ENCODE data around the gene SOCS7.

The SOCS7 gene

GRCh38 chr17:38421871-38422827 is 70.5 kb downstream of the SOCS7 start:
- ATAC-seq (replicated peaks; ENCODE audit: extremely low read depth, poor library complexity, severe bottlenecking) = no peak
- Mint-ChIP-seq H3K27me3 (peaks cover 86% of the 10 kb centered on the region), H3K9me3 (no peaks in the 10 kb centered on the region), H3K36me3 (ENCODE audit: insufficient read depth) (peaks cover 1% of the 10 kb centered on the region), H3K27ac (ENCODE audit: low read depth) (no peak overlapping the region), H3K4me3 (no peak overlapping the region), H3K4me1 (peaks cover 6% of the 10 kb centered on the region)
- no peak for DNase-seq (ENCODE audit: low spot score in 2 of 2)

GRCh38 chr17:38424297-38424972 is 72.8 kb downstream of the SOCS7 start:
- Mint-ChIP-seq H3K36me3 (ENCODE audit: insufficient read depth) (peaks cover 1% of the 10 kb centered on the region), H3K27ac (ENCODE audit: low read depth) (no peak overlapping the region), H3K4me3 (no peak overlapping the region), H3K9me3 (no peaks in the 10 kb centered on the region), H3K27me3 (peaks cover 63% of the 10 kb centered on the region), H3K4me1 (peaks cover 7% of the 10 kb centered on the region)
- DNase-seq (ENCODE audit: low spot score in 2 of 2) = no peak
- ATAC-seq (replicated peaks; ENCODE audit: extremely low read depth, poor library complexity, severe bottlenecking) = no peak

- Mint-ChIP-seq H3K4me1 (peaks cover 7% of the 10 kb centered on the region), H3K36me3 (ENCODE audit: insufficient read depth) (peaks cover 1% of the 10 kb centered on the region), H3K27ac (ENCODE audit: low read depth) (no peak overlapping the region), H3K4me3 (no peak overlapping the region), H3K27me3 (peaks cover 57% of the 10 kb centered on the region), H3K9me3 (no peaks in the 10 kb centered on the region)
- DNase-seq (ENCODE audit: low spot score in 2 of 2) (no peak), ATAC-seq (replicated peaks; ENCODE audit: extremely low read depth, poor library complexity, severe bottlenecking) (no peak)
Measured at GRCh38 chr17:38425031-38425430, 73.4 kb downstream of the SOCS7 start.

- Mint-ChIP-seq H3K4me1 (peaks cover 7% of the 10 kb centered on the region), H3K36me3 (ENCODE audit: insufficient read depth) (peaks cover 1% of the 10 kb centered on the region), H3K4me3 (peak overlapping the region; percentile 6), H3K9me3 (no peaks in the 10 kb centered on the region), H3K27me3 (peaks cover 50% of the 10 kb centered on the region), H3K27ac (ENCODE audit: low read depth) (no peak overlapping the region)
- no peak for DNase-seq (ENCODE audit: low spot score in 2 of 2)
- no peak for ATAC-seq (replicated peaks; ENCODE audit: extremely low read depth, poor library complexity, severe bottlenecking)
Measured at GRCh38 chr17:38425744-38426143, 74.1 kb downstream of the SOCS7 start.

GRCh38 chr17:38426441-38426840 is 74.8 kb downstream of the SOCS7 start:
- peaks cover 1% of the 10 kb centered on the region for H3K36me3 Mint-ChIP-seq (ENCODE audit: insufficient read depth)
- H3K4me1 Mint-ChIP-seq = peaks cover 7% of the 10 kb centered on the region
- no peak for DNase-seq (ENCODE audit: low spot score in 2 of 2)

GRCh38 chr17:38427160-38427949 is 75.7 kb downstream of the SOCS7 start:
- no peaks in the 10 kb centered on the region for H3K9me3 Mint-ChIP-seq
- H3K27ac Mint-ChIP-seq (ENCODE audit: low read depth) = no peak overlapping the region
- peaks cover 7% of the 10 kb centered on the region for H3K4me1 Mint-ChIP-seq
- ATAC-seq (replicated peaks; ENCODE audit: extremely low read depth, poor library complexity, severe bottlenecking) (no peak), DNase-seq (ENCODE audit: low spot score in 2 of 2) (no peak)
- H3K4me3 Mint-ChIP-seq = peak overlapping the region; percentile 26
- H3K27me3 Mint-ChIP-seq = peaks cover 35% of the 10 kb centered on the region
- peaks cover 1% of the 10 kb centered on the region for H3K36me3 Mint-ChIP-seq (ENCODE audit: insufficient read depth)

More at GRCh38 chr17:38426441-38426840, 74.8 kb downstream of the SOCS7 start:
- Mint-ChIP-seq H3K4me3 (no peak overlapping the region), H3K27me3 (peaks cover 45% of the 10 kb centered on the region), H3K27ac (ENCODE audit: low read depth) (no peak overlapping the region), H3K9me3 (no peaks in the 10 kb centered on the region)
- no peak for ATAC-seq (replicated peaks; ENCODE audit: extremely low read depth, poor library complexity, severe bottlenecking)

GRCh38 chr17:38428112-38428642 is 76.5 kb downstream of the SOCS7 start, which contains the start of gene ARHGAP23:
Gene ARHGAP23 (plus strand): TSS chr17:38428464. CDS start chr17:38428486, 22 bp downstream.
- ATAC-seq (replicated peaks; ENCODE audit: extremely low read depth, poor library complexity, severe bottlenecking) (peak; percentile 52), DNase-seq (ENCODE audit: low spot score in 2 of 2) (no peak)
- Mint-ChIP-seq H3K4me1 (peaks cover 7% of the 10 kb centered on the region), H3K27me3 (peaks cover 27% of the 10 kb centered on the region), H3K9me3 (no peaks in the 10 kb centered on the region), H3K4me3 (peak within 1 kb of the TSS; percentile 67), H3K36me3 (ENCODE audit: insufficient read depth) (peaks cover 1% of the 10 kb centered on the region), H3K27ac (ENCODE audit: low read depth) (no peak within 1 kb of the TSS)

GRCh38 chr17:38428643-38429371 is 77.2 kb downstream of the SOCS7 start:
- peaks cover 7% of the 10 kb centered on the region for H3K4me1 Mint-ChIP-seq
- no peak overlapping the region for H3K27ac Mint-ChIP-seq (ENCODE audit: low read depth)
- H3K9me3 Mint-ChIP-seq = no peaks in the 10 kb centered on the region
- peaks cover 21% of the 10 kb centered on the region for H3K27me3 Mint-ChIP-seq
- peak overlapping the region; percentile 67 for H3K4me3 Mint-ChIP-seq
- DNase-seq (ENCODE audit: low spot score in 2 of 2) = no peak
- no peaks in the 10 kb centered on the region for H3K36me3 Mint-ChIP-seq (ENCODE audit: insufficient read depth)
- no peak for ATAC-seq (replicated peaks; ENCODE audit: extremely low read depth, poor library complexity, severe bottlenecking)

- Mint-ChIP-seq H3K9me3 (no peaks in the 10 kb centered on the region), H3K36me3 (ENCODE audit: insufficient read depth) (no peaks in the 10 kb centered on the region), H3K27me3 (peaks cover 13% of the 10 kb centered on the region), H3K27ac (ENCODE audit: low read depth) (no peak overlapping the region), H3K4me1 (peaks cover 7% of the 10 kb centered on the region), H3K4me3 (peak overlapping the region; percentile 67)
- no peak for DNase-seq (ENCODE audit: low spot score in 2 of 2)
- ATAC-seq (replicated peaks; ENCODE audit: extremely low read depth, poor library complexity, severe bottlenecking) = no peak
Measured at GRCh38 chr17:38429476-38430100, 77.9 kb downstream of the SOCS7 start.

- DNase-seq (ENCODE audit: low spot score in 2 of 2) (no peak), ATAC-seq (replicated peaks; ENCODE audit: extremely low read depth, poor library complexity, severe bottlenecking) (no peak)
- no peak overlapping the region for H3K27ac Mint-ChIP-seq (ENCODE audit: low read depth)
- H3K27me3 Mint-ChIP-seq = peaks cover 6% of the 10 kb centered on the region
- no peaks in the 10 kb centered on the region for H3K36me3 Mint-ChIP-seq (ENCODE audit: insufficient read depth)
- peak overlapping the region; percentile 11 for H3K4me3 Mint-ChIP-seq
- H3K9me3 Mint-ChIP-seq = no peaks in the 10 kb centered on the region
- peaks cover 7% of the 10 kb centered on the region for H3K4me1 Mint-ChIP-seq
Measured at GRCh38 chr17:38430316-38430715, 78.7 kb downstream of the SOCS7 start.

- Mint-ChIP-seq H3K27ac (ENCODE audit: low read depth) (no peak overlapping the region), H3K9me3 (no peaks in the 10 kb centered on the region), H3K36me3 (ENCODE audit: insufficient read depth) (no peaks in the 10 kb centered on the region), H3K4me1 (peaks cover 7% of the 10 kb centered on the region), H3K27me3 (peaks cover under 1% of the 10 kb centered on the region), H3K4me3 (no peak overlapping the region)
- DNase-seq (ENCODE audit: low spot score in 2 of 2) (no peak), ATAC-seq (replicated peaks; ENCODE audit: extremely low read depth, poor library complexity, severe bottlenecking) (no peak)
Measured at GRCh38 chr17:38430822-38431221, 79.2 kb downstream of the SOCS7 start.

Data from central memory CD8-positive, alpha-beta T cell (primary cell).